DOHH2 (cell line): ENCODE measurements around the gene TTC12.

Source experiments
- H3F3A ChIP-seq: fragments of 200-600 bp; sonication (generic), shearing (Covaris generic); 2 replicates; pipeline ENCODE4 v1.6.0; 2016; ENCODE audit warnings: antibody characterized with exemption, mild to moderate bottlenecking; ENCODE audit not compliant: control insufficient read depth, insufficient read depth
- H3K27ac ChIP-seq: fragments of 200-600 bp; sonication (generic); 2 replicates; pipeline ENCODE4 v1.5.1; 2014; ENCODE audit warnings: low read depth, mild to moderate bottlenecking, low read length, moderate library complexity
- H3K27me3 ChIP-seq: fragments of 200-600 bp; sonication (generic); 2 replicates; pipeline ENCODE4 v1.6.1; 2014; ENCODE audit warnings: mild to moderate bottlenecking, low read length, mixed read lengths; ENCODE audit not compliant: control insufficient read depth
- H3K36me3 ChIP-seq: fragments of 200-600 bp; sonication (generic); 2 replicates; pipeline ENCODE4 v1.6.1; 2014; ENCODE audit warnings: mild to moderate bottlenecking, low read length, moderate library complexity, mixed read lengths; ENCODE audit not compliant: control insufficient read depth
- H3K4me1 ChIP-seq: fragments of 200-600 bp; sonication (generic); 2 replicates; pipeline ENCODE4 v1.6.1; 2014; ENCODE audit warnings: mild to moderate bottlenecking, low read length, mixed read lengths; ENCODE audit not compliant: control insufficient read depth
- H3K4me2 ChIP-seq: fragments of 200-600 bp; sonication (generic); 2 replicates; pipeline ENCODE4 v1.6.0; 2014; ENCODE audit warnings: mild to moderate bottlenecking, low read length, moderate library complexity
- H3K4me3 ChIP-seq: fragments of 200-600 bp; sonication (generic); 2 replicates; pipeline ENCODE4 v1.5.1; 2014; ENCODE audit warnings: mild to moderate bottlenecking, low read length, mixed read lengths
- H3K79me2 ChIP-seq: fragments of 200-600 bp; sonication (generic); 2 replicates; pipeline ENCODE4 v1.6.1; 2014; ENCODE audit warnings: mild to moderate bottlenecking, low read length, mixed read lengths; ENCODE audit not compliant: control insufficient read depth
- H3K9me2 ChIP-seq: fragments of 200-600 bp; sonication (generic); replicated peaks from 2 replicates; pipeline ENCODE4 v1.6.1; 2014; ENCODE audit warnings: mild to moderate bottlenecking, low read length, mixed read lengths; ENCODE audit not compliant: control insufficient read depth
- H3K9me3 ChIP-seq: fragments of 200-600 bp; sonication (generic); 2 replicates; pipeline ENCODE4 v1.6.1; 2014; ENCODE audit warnings: antibody characterized with exemption, low read length, mixed read lengths; ENCODE audit not compliant: control insufficient read depth, insufficient read depth
- H4K20me1 ChIP-seq: fragments of 200-600 bp; sonication (generic); 2 replicates; pipeline ENCODE4 v1.6.0; 2014; ENCODE audit warnings: low read depth, mild to moderate bottlenecking, antibody characterized with exemption, low read length, moderate library complexity; ENCODE audit not compliant: control insufficient read depth, insufficient read depth
- EZH2phosphoT487 ChIP-seq: fragments of 200-600 bp; sonication (generic); IDR thresholded peaks from 2 replicates; pipeline ENCODE4 v1.6.1; 2017; ENCODE audit warnings: borderline replicate concordance, mild to moderate bottlenecking, antibody characterized with exemption, low read length, moderate library complexity, mixed read lengths
- TF ChIP-seq, protein P1 (sequence below): fragments of 200-600 bp; sonication (generic); IDR thresholded peaks from one replicate; pipeline ENCODE4 v1.5.1; 2014; ENCODE audit warnings: antibody characterized with exemption, mild to moderate bottlenecking, low read depth, low read length; ENCODE audit not compliant: poor library complexity, severe bottlenecking

The TTC12 gene

DNA sequence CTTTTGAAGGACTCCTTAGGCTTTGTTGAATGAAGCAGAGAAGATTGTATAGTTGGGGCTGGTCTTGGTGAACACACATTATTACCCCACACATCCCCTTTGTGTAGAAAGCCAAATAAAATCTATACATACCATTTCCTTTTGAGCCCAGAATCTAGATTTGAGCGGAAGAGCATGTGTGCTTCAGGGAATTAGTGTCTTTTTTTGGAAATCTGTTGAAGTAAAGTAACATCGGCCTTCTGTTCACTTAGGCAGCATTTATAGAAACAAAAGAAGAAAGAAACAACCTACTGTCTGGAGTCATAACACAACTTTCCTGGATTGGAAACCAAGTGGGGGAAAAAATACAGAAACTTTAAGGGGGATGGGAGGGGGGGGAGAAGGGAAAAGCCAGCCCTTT is 37.9 kb upstream of the TTC12 start:
- no peak overlapping the region for H3K4me2 ChIP-seq
- no peaks in the 10 kb centered on the region for H3F3A ChIP-seq
- no peaks in the 10 kb centered on the region for H3K79me2 ChIP-seq
- no peaks in the 10 kb centered on the region for H4K20me1 ChIP-seq
- no peaks in the 10 kb centered on the region for H3K36me3 ChIP-seq
- no peaks in the 10 kb centered on the region for H3K9me3 ChIP-seq
- H3K4me3 ChIP-seq = no peak overlapping the region
- no peaks in the 10 kb centered on the region for H3K4me1 ChIP-seq
- H3K27me3 ChIP-seq = no peaks in the 10 kb centered on the region
- TF ChIP-seq, protein P1, sequence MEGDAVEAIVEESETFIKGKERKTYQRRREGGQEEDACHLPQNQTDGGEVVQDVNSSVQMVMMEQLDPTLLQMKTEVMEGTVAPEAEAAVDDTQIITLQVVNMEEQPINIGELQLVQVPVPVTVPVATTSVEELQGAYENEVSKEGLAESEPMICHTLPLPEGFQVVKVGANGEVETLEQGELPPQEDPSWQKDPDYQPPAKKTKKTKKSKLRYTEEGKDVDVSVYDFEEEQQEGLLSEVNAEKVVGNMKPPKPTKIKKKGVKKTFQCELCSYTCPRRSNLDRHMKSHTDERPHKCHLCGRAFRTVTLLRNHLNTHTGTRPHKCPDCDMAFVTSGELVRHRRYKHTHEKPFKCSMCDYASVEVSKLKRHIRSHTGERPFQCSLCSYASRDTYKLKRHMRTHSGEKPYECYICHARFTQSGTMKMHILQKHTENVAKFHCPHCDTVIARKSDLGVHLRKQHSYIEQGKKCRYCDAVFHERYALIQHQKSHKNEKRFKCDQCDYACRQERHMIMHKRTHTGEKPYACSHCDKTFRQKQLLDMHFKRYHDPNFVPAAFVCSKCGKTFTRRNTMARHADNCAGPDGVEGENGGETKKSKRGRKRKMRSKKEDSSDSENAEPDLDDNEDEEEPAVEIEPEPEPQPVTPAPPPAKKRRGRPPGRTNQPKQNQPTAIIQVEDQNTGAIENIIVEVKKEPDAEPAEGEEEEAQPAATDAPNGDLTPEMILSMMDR = no peak
- no peak for TF ChIP-seq EZH2phosphoT487
- H3K9me2 ChIP-seq = no peaks in the 10 kb centered on the region
- no peak overlapping the region for H3K27ac ChIP-seq

DNA sequence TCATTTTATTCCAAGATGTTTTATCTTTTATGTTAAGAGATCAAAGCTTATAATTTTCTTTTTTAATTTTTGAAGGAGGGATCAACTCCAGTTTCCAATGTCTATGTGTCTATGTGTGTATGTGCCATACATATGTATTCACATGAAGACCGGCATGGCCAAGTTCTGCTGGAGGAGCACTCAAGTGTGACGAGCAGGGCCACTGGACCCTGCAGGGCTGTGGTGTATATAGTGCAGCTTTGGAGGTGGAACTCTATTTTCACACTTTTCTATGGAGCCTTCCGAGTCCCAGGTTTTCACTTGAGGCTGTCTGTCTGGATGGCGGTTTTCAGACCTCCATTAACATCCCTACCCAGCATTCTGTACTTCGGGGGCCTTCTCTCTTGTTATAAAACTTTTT is 36.5 kb upstream of the TTC12 start:
- no peaks in the 10 kb centered on the region for H3K27me3 ChIP-seq

DNA sequence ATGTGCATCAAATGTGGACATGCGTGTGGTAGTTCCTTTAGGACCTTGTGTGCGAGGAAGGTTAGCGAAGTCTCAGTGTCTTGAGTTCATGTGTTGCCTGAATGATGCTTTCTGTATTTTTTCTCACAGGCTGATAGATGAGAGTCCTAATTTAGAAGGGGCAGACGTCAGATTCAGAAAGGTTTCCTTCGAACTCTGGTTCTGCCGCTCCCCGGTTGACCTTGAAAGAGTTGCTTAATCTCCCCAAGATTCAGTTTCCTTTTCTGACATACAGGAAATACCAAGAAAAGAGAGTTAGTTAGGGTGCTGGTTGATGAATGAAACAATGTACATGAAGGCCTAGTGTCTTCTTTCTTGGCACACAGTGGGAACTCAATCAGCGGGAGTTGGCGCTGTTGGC is 35.9 kb upstream of the TTC12 start:
- no peaks in the 10 kb centered on the region for H3K36me3 ChIP-seq
- no peak overlapping the region for H3K4me2 ChIP-seq
- no peaks in the 10 kb centered on the region for H3K4me1 ChIP-seq
- no peaks in the 10 kb centered on the region for H4K20me1 ChIP-seq
- TF ChIP-seq, protein P1 = no peak
- no peak for TF ChIP-seq EZH2phosphoT487
- H3F3A ChIP-seq = no peaks in the 10 kb centered on the region
- no peaks in the 10 kb centered on the region for H3K27me3 ChIP-seq
- H3K4me3 ChIP-seq = no peak overlapping the region
- H3K79me2 ChIP-seq = no peaks in the 10 kb centered on the region
- H3K9me3 ChIP-seq = no peaks in the 10 kb centered on the region
- no peaks in the 10 kb centered on the region for H3K9me2 ChIP-seq
- no peak overlapping the region for H3K27ac ChIP-seq

More for the DNA sequence above, 36.5 kb upstream of the TTC12 start:
- no peaks in the 10 kb centered on the region for H4K20me1 ChIP-seq
- no peaks in the 10 kb centered on the region for H3K4me1 ChIP-seq
- H3K9me3 ChIP-seq = no peaks in the 10 kb centered on the region
- no peak overlapping the region for H3K4me3 ChIP-seq
- no peaks in the 10 kb centered on the region for H3K79me2 ChIP-seq
- H3K36me3 ChIP-seq = no peaks in the 10 kb centered on the region
- no peaks in the 10 kb centered on the region for H3F3A ChIP-seq
- no peak overlapping the region for H3K27ac ChIP-seq
- no peak overlapping the region for H3K4me2 ChIP-seq
- H3K9me2 ChIP-seq = no peaks in the 10 kb centered on the region
- no peak for TF ChIP-seq EZH2phosphoT487
- TF ChIP-seq, protein P1 = no peak

DNA sequence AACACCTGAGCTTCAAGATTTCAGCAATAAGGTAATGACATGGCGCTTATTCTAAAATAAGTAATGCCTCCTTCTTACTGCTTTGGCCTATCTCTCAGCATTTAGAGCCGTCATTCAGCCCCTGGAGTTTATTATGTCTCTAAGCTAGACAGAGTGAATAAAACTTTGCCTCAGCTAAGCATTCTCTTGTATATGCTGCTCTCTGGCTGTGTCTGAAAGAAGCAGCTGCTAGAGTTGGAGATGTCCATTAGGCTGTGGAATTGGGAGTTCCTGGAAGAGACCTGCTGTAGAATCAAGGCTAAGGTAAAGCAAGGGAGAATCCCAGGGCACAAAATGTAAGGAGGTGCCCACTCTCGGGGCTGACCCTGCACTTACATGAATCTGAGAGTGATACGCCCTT is 35.5 kb upstream of the TTC12 start:
- H3K4me3 ChIP-seq = no peak overlapping the region
- no peaks in the 10 kb centered on the region for H3K36me3 ChIP-seq
- no peaks in the 10 kb centered on the region for H3K27me3 ChIP-seq
- no peak overlapping the region for H3K4me2 ChIP-seq
- no peaks in the 10 kb centered on the region for H3F3A ChIP-seq
- H3K27ac ChIP-seq = no peak overlapping the region
- H3K9me3 ChIP-seq = no peaks in the 10 kb centered on the region
- no peaks in the 10 kb centered on the region for H3K4me1 ChIP-seq
- TF ChIP-seq, protein P1 = no peak
- no peak for TF ChIP-seq EZH2phosphoT487
- no peaks in the 10 kb centered on the region for H3K79me2 ChIP-seq
- H4K20me1 ChIP-seq = no peaks in the 10 kb centered on the region
- no peaks in the 10 kb centered on the region for H3K9me2 ChIP-seq
